Measurements from ENCODE around the gene ZNF845.

DNA sequence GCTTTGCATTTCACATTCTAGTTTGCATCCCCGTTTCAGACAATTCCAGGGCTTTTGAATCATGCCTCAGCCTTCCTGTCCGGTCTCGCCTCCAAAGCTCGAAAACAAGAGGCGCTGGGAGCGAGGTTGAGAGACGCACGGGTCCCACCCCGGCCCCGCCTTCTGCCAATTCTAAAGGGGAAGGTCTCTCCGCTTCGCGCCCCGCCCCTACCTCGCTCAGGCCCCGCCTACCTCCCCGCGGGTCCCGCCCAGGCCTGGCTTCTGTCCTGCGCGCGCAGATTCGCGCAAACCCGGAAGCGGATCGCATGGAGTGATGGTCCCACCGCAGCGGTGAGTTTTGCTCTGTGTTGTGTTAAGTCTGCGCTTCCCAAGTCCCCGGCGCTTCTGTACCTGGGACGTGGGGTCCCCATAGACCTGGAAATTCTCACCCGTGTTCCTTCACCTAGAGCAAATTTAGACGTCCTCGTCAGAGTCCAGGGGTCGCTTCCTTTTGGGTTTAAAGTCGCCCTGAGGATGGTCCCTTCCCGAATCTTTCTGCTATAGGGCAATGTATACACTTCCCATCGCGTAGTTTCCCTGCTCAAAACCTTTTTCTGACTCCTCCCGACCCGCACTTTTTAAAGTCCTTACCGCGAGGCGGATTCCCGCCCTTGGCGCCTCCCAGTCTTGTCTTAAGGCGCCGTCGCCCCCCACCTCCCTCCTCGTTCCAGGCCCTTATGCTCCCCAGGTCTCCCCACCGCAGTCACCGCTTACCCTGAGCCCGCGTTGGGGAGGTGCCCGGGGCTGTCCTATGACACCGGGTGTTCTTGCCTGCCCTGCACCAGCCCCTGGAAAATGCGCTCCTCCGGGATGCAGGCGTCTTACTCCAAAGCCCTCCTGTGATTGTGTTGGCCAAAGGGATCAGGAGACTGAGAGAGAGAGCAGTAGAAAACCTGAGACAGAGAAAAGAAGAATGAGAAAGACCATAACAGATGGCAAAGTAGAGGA lies at the start of gene ZNF845:
- no peak for TF ChIP-seq EZH2 (IDR thresholded peaks at IDR 0.05; ENCODE audit: borderline replicate concordance, insufficient read depth, low read depth, low read length, poor library complexity, severe bottlenecking)
- TF ChIP-seq CTCF (IDR thresholded peaks at IDR 0.05), result no peak

All from B cell (primary cell).